IPS-20b (cell line): ENCODE results near the gene MUC20.
"Not testable (repeated sequence)": the region's sequence is repeated elsewhere in the genome, so short reads cannot be mapped to it uniquely, and the experiment has no call there.

Source experiments
- H3K27ac ChIP-seq: one replicate; pipeline ENCODE4 v1.5.1; 2013; ENCODE audit warnings: low read length
- H3K27me3 ChIP-seq: 2 replicates; pipeline ENCODE4 v1.6.1; 2013; ENCODE audit warnings: mild to moderate bottlenecking, low read length, inconsistent platforms; ENCODE audit not compliant: insufficient read depth
- H3K36me3 ChIP-seq: 2 replicates; pipeline ENCODE4 v1.6.1; 2013; ENCODE audit warnings: low read depth, mild to moderate bottlenecking, inconsistent platforms, low read length, moderate library complexity; ENCODE audit not compliant: insufficient read depth
- H3K4me1 ChIP-seq: 2 replicates; pipeline ENCODE4 v1.6.1; 2013; ENCODE audit warnings: mild to moderate bottlenecking, control low read depth, inconsistent platforms, low read length, moderate library complexity; ENCODE audit not compliant: insufficient read depth
- H3K4me3 ChIP-seq: 2 replicates; pipeline ENCODE4 v1.5.1; 2013; ENCODE audit warnings: mild to moderate bottlenecking, low read length, inconsistent platforms
- H3K9ac ChIP-seq: 2 replicates; pipeline ENCODE4 v1.6.1; 2013; ENCODE audit warnings: low read depth, mild to moderate bottlenecking, inconsistent platforms, low read length, moderate library complexity
- H3K9me3 ChIP-seq: 2 replicates; pipeline ENCODE4 v1.6.1; 2013; ENCODE audit warnings: mild to moderate bottlenecking, low read depth, low read length, inconsistent platforms; ENCODE audit not compliant: insufficient read depth

Gene MUC20

GRCh38 chr3:195720831-195721506 is at the start of gene MUC20:
Gene MUC20 (plus strand): TSS chr3:195720978. CDS start chr3:195721008, 30 bp downstream.
- H3K36me3 ChIP-seq, H3K9me3 ChIP-seq: not testable (repeated sequence)

GRCh38 chr3:195671283-195671682 is 49.5 kb upstream of the MUC20 start:
- not testable (repeated sequence) for H3K4me3 ChIP-seq, H3K4me1 ChIP-seq, H3K9me3 ChIP-seq, H3K9ac ChIP-seq, H3K27me3 ChIP-seq, H3K27ac ChIP-seq
- H3K36me3 ChIP-seq, result peaks cover 12% of the 10 kb centered on the region

More at GRCh38 chr3:195720831-195721506, at the start of gene MUC20:
- not testable (repeated sequence) for H3K4me3 ChIP-seq, H3K4me1 ChIP-seq, H3K27me3 ChIP-seq, H3K9ac ChIP-seq, H3K27ac ChIP-seq

- H3K9ac ChIP-seq, H3K27me3 ChIP-seq, H3K27ac ChIP-seq, H3K4me3 ChIP-seq, H3K4me1 ChIP-seq, H3K9me3 ChIP-seq: not testable (repeated sequence)
- peaks cover 22% of the 10 kb centered on the region for H3K36me3 ChIP-seq
Observed at GRCh38 chr3:195673711-195674110, 47.1 kb upstream of the MUC20 start.

GRCh38 chr3:195678391-195679015 is 42.3 kb upstream of the MUC20 start:
- not testable (repeated sequence) for H3K27me3 ChIP-seq, H3K9ac ChIP-seq, H3K4me3 ChIP-seq, H3K27ac ChIP-seq, H3K4me1 ChIP-seq, H3K9me3 ChIP-seq
- peaks cover 32% of the 10 kb centered on the region for H3K36me3 ChIP-seq

GRCh38 chr3:195680690-195681089 is 40.1 kb upstream of the MUC20 start:
- H3K36me3 ChIP-seq, result peaks cover 32% of the 10 kb centered on the region
- H3K27ac ChIP-seq, H3K9me3 ChIP-seq, H3K4me1 ChIP-seq, H3K9ac ChIP-seq, H3K4me3 ChIP-seq, H3K27me3 ChIP-seq: not testable (repeated sequence)

- not testable (repeated sequence) for H3K27me3 ChIP-seq, H3K9me3 ChIP-seq
Observed at GRCh38 chr3:195681458-195682103, 39.2 kb upstream of the MUC20 start.

GRCh38 chr3:195682104-195682742 is 38.6 kb upstream of the MUC20 start:
- not testable (repeated sequence) for H3K9ac ChIP-seq, H3K27ac ChIP-seq, H3K4me3 ChIP-seq, H3K4me1 ChIP-seq, H3K27me3 ChIP-seq, H3K9me3 ChIP-seq
- H3K36me3 ChIP-seq, result peaks cover 40% of the 10 kb centered on the region

More at GRCh38 chr3:195681458-195682103, 39.2 kb upstream of the MUC20 start:
- H3K9ac ChIP-seq, H3K27ac ChIP-seq, H3K4me3 ChIP-seq, H3K4me1 ChIP-seq: not testable (repeated sequence)
- H3K36me3 ChIP-seq, result peaks cover 40% of the 10 kb centered on the region

GRCh38 chr3:195683722-195684526 is 36.9 kb upstream of the MUC20 start:
- not testable (repeated sequence) for H3K4me3 ChIP-seq, H3K9me3 ChIP-seq, H3K4me1 ChIP-seq, H3K27me3 ChIP-seq, H3K9ac ChIP-seq, H3K27ac ChIP-seq
- peaks cover 30% of the 10 kb centered on the region for H3K36me3 ChIP-seq

- not testable (repeated sequence) for H3K27ac ChIP-seq, H3K27me3 ChIP-seq, H3K4me3 ChIP-seq, H3K9me3 ChIP-seq, H3K4me1 ChIP-seq, H3K9ac ChIP-seq
- H3K36me3 ChIP-seq, result peaks cover 38% of the 10 kb centered on the region
Observed at GRCh38 chr3:195684527-195685257, 36.1 kb upstream of the MUC20 start.

- peaks cover 33% of the 10 kb centered on the region for H3K36me3 ChIP-seq
- H3K9me3 ChIP-seq, H3K27ac ChIP-seq, H3K4me3 ChIP-seq, H3K27me3 ChIP-seq, H3K4me1 ChIP-seq, H3K9ac ChIP-seq: not testable (repeated sequence)
Observed at GRCh38 chr3:195686537-195687208, 34.1 kb upstream of the MUC20 start.
